ENCODE measurements around the gene KCND2.

DNA sequence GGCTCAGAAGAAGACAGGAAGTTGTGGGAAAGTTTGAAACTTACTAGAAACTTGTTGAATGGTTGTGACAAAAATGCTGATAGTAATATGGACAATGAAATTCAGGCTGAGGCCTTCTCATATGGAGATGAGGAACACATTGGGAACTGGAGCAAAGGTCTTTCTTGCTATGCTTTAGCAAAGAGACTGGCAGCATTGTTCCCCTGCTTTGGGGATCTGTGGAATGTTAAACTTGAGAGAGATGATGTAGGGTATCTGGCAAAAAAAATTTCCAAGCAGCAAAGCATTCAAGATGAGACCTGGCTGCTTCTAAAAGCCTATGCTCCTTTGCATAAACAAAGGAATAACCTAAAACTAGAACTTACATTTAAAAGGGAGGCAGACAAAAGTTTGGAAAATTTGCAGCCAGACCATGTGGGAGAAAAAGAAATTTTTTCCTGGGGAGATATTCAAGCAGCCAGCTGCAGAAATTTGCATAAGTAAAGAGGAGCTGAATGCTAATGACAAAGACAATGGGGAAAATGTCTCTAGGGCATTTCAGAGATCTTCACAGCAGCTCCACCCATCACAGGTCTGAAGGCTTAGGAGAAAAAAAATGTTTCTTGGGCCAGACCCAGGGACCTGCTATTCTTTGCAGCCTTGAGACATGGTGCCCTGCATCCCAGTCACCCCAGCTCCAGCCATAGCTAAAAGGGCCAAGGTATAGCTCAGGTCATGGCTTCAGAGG is 16.5 kb upstream of the KCND2 start:
- TF ChIP-seq POLR2AphosphoS5 (IDR thresholded peaks at IDR 0.05; ENCODE audit: low read depth, low read length) (no peak), SIN3A (IDR thresholded peaks at IDR 0.05; ENCODE audit: borderline replicate concordance, insufficient read depth, low read length) (no peak)

Measured in PFSK-1 (cell line).